ENCODE results near the gene STMN3.
"Not testable (repeated sequence)": the region's sequence is repeated elsewhere in the genome, so short reads cannot be mapped to it uniquely, and the experiment has no call there.

Gene STMN3

GRCh38 chr20:63657260-63657936 lies 4.2 kb upstream of the STMN3 start:
- DNase-seq (ENCODE audit: low read depth) = no peak

DNA sequence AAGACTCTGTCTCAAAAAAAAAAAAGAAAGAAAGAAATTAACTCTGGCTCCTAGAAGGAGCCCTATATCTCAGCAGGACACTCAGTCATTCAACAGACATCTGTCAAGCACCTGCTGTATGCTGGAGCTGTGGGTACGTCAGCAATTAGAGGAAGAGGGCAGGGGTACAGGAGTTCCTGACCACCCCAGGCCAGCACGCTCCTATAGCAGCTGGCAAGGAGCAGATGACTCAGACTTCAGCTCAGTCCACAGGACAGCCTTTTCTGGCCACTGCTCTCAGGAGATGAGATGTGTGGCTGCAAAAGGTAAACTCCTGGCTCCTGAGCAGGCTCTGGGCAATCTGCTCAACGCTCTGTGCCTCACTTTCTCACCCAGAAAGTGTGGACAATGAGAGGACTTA lies 3.2 kb upstream of the STMN3 start:
- no peak for DNase-seq (ENCODE audit: low read depth)

DNA sequence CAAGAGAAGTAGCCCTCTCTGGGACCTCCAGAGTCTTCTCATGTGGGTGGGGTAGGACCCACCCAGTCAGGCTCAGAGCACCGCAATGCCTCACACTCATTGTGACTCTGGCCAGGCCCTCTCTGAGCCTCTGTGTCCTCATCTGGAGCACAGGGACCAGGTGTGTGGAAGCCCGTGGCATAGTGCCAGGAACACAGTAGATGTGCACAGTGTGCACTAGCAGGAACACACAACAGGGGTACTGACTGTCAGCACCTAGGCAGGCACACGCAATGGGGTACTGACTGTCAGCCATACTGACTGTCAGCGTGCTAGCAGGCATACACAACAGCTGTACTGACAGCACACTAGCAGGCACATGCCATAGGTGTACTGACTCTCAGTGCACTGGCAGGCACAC lies 2.0 kb upstream of the STMN3 start:
- no peak for DNase-seq (ENCODE audit: low read depth)

DNA sequence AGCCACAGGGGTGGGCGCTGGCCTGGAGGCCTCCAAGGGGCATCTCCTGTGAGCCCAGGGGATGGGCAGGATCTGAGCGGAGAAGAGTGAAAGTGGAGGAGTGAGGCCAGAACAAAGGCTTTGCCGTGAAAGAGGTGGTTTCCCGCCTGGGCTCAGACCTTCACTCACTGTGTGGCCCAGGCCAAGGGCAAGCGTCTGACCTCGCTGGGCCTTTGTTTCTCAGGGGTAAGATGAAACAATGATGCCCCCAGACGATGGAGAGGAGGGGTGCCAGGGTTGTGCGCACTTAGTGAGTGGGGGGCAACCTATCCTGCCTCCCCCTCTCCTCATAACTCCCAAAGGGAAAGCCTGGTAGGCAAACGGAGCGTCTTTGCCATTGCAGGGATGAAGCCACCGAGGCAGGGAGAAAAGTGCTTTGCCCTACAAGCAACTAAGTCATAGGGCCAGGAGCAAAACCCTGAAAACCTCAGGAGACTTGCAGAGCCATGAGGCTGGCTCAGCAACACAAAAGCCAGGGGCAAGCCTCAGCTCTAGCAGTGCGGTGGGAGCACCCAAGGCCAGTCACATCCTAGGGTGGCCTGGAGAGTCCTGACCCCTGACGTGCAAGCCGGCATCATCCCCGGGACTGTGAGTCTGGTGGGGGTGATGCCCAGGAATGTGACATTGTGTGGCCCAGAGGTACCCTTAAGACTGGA lies 897 bp upstream of the STMN3 start:
- no peak for DNase-seq (ENCODE audit: low read depth)

- DNase-seq (ENCODE audit: low read depth) = no peak
Observed at GRCh38 chr20:63652192-63652980, 838 bp downstream of the STMN3 start.

- no peak for DNase-seq (ENCODE audit: low read depth)
Observed at GRCh38 chr20:63651942-63652191, 1.4 kb downstream of the STMN3 start.

DNA sequence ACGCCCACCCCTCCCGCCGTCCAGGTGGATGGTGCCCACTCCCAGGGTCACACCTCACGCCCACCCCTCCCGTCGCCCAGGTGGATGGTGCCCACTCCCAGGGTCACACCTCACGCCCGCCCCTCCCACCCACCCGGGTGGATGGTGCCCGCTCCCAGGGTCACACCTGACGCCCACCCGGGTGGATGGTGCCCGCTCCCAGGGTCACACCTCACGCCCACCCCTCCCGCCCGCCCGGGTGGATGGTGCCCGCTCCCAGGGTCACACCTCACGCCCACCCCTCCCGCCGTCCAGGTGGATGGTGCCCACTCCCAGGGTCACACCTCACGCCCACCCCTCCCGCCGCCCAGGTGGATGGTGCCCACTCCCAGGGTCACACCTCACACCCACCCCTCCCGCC lies 2.7 kb downstream of the STMN3 start:
- not testable (repeated sequence) for DNase-seq (ENCODE audit: low read depth)

- DNase-seq (ENCODE audit: low read depth) = no peak
Observed at GRCh38 chr20:63648895-63649589, 4.2 kb downstream of the STMN3 start.

DNA sequence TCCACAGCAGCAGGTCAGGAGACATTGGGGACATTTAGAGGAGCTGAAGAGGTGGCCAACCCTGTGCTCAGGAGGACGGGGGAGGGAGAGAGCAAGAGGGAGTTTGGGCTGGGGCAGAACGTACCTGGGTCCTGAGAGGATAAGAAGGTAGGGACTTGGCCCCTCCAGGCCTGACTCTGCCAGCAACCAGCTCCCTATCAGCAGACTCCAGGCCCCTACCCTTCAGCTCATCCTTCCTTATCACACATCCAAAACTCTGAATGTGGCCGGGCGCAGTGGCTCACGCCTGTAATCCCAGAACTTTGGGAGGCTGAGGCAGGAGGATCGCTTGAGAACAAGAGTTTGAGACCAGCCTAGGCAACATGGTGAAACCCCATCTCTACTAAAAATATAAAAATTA lies 5.0 kb downstream of the STMN3 start:
- DNase-seq (ENCODE audit: low read depth) = no peak

- no peak for DNase-seq (ENCODE audit: low read depth)
Observed at GRCh38 chr20:63645218-63645617, 8.0 kb downstream of the STMN3 start.

GRCh38 chr20:63643946-63644345 lies 9.3 kb downstream of the STMN3 start:
- no peak for DNase-seq (ENCODE audit: low read depth)

DNA sequence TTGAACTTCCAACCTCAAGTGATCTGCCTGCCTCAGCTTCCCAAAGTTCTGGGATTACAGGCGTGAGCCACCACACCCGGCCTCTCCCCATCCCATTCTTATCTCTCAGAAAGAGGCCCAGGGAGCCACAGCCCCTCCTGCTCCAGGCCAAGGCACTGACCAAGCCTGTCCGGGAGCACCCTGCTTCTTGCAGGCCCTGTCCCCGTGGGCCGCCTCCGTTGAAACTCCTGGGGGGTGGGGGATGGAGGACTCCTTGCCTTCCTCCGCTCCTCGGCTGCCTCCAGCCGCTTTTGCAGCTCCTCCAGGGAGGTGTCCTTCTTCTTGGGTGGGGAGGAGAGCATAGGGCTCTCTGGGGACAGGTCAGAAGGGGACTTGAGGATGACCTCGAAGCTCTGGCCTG lies 9.7 kb downstream of the STMN3 start:
- DNase-seq (ENCODE audit: low read depth) = no peak

GRCh38 chr20:63642527-63643247 lies 10.5 kb downstream of the STMN3 start:
- no peak for DNase-seq (ENCODE audit: low read depth)

DNA sequence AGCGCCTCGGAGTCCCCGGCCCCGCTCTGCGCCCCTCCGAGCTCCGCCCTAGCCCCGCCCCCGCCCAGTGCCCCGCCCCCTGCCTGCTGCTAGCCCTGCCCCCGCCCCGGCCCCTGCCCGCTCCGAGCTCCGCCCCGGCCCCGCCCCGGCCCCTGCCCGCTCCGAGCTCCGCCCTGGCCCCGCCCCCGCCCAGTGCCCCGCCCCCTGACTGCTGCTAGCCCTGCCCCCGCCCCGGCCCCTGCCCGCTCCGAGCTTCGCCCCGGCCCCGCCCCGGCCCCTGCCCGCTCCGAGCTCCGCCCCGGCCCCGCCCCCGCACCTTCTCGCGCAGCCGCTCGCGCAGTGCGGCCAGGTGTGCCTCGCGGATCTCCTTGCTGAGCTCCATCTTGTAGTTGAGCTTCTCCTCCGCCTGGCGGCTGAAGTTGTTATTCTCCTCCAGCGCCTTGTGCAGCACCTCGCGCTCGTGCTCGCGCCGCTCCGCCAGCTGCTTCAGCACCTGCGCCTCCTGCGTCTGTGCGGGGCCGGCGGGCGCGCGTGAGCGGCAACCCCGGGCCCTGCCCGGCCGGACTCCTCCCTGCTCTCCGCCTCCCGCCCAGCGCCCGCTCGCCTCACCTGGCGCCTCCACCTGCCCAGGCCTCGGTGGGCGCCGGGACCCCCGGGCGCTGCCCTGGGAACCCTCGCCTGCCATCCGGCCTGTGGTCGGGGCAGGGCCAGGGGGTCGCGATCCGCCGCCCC lies 11.3 kb downstream of the STMN3 start:
- peak; percentile 92 for DNase-seq (ENCODE audit: low read depth)

- no peak for DNase-seq (ENCODE audit: low read depth)
Observed at GRCh38 chr20:63641146-63641791, 12.0 kb downstream of the STMN3 start.

DNA sequence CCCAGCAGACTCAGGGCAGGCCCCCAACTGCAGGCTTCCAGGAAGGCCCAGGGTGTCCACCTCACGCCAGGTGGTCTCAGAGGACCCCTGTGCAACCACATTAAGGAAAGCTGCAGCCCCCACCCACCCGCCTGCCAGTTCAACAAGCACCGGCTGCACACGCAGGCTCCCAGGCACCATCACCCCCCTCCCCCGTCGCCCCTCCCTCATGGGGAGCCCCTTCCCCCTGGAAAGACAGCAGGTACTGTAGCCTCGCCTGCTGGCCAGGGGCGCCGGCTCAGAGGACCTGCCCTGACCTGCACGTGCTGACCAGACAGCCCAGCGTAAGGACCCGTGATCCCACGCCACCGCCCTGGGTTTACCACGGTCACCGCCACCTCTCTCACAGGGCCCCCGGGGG lies 12.5 kb downstream of the STMN3 start:
- not testable (repeated sequence) for DNase-seq (ENCODE audit: low read depth)

DNA sequence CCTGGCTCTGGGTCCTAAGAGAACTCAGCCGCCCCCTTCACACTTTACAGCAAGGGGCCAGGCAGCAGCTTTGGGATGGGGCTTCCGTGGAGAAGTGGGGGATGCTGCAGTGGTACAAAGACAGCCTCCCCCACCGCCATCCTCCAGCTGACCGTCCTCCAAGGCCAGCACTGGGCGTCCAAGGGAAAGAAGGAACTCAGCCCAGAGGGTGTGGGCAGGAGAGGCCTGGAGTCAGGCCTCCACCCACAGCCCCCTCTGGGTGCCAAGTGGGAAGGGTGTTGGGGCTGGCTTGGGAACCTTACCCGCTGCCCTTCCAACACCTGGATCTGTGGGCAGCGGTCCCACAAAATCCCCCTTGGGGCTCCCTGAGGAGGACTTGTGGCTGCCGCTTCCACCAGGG lies 13.1 kb downstream of the STMN3 start:
- DNase-seq (ENCODE audit: low read depth) = no peak

GRCh38 chr20:63639093-63639975 lies 13.9 kb downstream of the STMN3 start:
- peak; percentile 52 for DNase-seq (ENCODE audit: low read depth)

- no peak for DNase-seq (ENCODE audit: low read depth)
Observed at GRCh38 chr20:63636752-63637628, 16.2 kb downstream of the STMN3 start.

Measured in activated T-cell treated with anti-CD3 and anti-CD28 coated beads for 24 hours (primary cell).